GM19023 (cell line): ENCODE measurements around the gene ARL15.
"Not testable (repeated sequence)": the region's sequence is repeated elsewhere in the genome, so short reads cannot be mapped to it uniquely, and the experiment has no call there.

Experiments used
- ATAC-seq: cut with Tn5 transposase; IDR thresholded peaks from one replicate; pipeline ENCODE4 v1.9.1; 2021; ENCODE audit warnings: mild to moderate bottlenecking, moderate library complexity; ENCODE audit not compliant: unreplicated experiment

ARL15 gene

DNA sequence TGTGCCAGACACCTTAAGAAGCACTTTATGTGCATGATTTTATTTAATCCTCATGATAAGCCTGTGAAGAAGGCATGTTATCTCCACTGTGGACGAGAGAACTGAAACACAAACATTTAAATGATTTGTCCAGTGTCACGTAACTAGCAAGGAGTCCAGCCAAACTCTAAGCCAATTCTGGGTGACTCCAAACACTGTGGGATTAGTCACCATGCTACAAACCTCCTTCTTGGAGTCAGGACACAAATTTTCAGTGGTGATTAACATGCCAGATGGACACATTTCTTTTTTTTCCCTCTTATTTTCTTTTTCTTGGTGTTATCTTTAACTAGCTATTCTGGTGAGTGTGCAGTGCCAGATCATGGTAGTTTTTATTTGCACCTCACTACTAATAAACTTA, 433.1 kb downstream of the ARL15 start:
- ATAC-seq: no peak

DNA sequence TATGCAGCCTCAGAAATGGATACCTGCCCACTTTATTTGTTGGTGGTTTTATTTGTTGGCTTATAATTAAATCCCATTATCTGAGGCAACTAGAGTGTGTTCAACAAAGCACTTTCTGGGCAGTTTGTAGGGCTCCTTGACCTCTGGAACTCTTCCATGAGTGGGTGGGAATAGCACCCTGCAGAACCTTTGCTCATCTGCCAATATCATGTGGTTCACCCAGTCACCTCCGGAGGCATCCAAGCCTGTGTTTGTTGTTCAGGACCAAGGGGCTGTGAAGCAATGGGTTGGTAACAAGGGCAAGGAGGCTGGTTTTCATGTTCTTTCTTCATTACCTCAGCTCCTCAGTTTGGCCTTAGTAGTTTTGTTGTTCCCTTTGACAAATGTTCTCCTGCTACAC, 436.0 kb downstream of the ARL15 start:
- ATAC-seq: no peak

DNA sequence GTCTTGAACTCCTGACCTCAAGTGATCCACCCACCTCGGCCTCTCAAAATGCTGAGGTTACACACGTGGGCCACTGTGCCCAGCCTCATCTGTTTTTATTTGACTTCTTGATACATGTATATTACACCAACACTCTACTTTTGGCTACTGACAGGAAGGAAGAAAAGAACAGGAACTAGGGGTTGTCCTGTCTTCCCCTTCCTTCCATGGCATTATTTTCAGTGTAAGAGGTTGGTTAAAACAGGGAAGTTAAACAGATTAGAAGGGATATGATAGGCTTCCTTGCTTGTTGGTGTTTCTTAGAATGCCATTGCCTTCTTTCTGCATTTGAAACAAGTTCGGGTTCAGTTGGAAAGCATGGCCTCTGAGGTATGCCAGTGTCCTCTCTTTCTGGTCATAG, 437.1 kb downstream of the ARL15 start:
- no peak for ATAC-seq

GRCh38 chr5:53871775-53872174, 438.6 kb downstream of the ARL15 start:
- ATAC-seq: no peak

- ATAC-seq: no peak
Measured at GRCh38 chr5:53871050-53871449, 439.3 kb downstream of the ARL15 start.

GRCh38 chr5:53858700-53859456, 451.5 kb downstream of the ARL15 start:
- no peak for ATAC-seq

DNA sequence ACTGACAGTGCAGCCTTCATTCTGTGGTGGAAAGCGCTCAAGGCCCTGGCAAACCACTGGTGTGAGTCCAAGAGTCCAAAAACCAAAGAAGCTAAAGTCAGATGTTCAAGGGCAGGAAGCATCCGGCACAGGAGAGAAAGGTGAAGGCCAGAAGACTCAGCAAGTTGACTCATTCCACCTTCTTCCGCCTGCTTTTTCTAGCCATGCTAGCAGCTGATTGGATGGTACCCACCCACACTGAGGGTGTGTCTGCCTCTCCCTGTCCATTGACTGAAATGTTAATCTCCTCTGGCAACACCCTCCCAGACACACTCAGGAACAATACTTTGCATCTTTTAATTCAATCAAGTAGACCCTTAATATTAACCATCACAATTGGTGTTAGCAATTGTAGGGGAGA, 453.9 kb downstream of the ARL15 start:
- ATAC-seq: no peak

DNA sequence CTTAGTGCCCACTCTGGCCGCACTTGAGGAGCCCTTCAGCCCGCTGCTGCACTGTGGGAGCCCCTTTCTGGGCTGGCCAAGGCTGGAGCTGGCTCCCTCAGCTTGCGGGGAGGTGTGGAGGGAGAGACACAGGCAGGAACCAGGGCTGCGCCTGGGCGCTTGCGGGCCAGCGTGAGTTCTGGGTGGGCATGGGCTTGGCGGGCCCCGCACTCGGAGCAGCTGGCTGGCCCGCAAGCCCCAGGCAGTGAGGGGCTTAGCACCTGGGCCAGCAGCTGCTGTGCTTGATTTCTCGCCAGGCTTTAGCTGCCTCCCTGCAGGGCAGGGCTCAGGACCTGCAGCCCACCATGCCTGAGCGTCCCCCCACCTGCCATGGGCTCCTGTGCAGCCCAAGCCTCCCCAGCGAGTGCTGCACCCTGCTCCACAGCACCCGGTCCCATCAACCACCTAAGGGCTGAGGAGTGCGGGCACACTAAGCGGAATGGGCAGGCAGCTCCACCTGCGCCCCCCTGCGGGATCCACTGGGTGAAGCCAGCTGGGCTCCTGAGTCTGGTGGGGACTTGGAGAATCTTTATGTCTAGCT, 473.4 kb downstream of the ARL15 start:
- not testable (repeated sequence) for ATAC-seq

- ATAC-seq: no peak
Measured at GRCh38 chr5:53834500-53834899, 475.9 kb downstream of the ARL15 start.
